K562 (cell line): Measurements from ENCODE around the gene TFCP2L1. TPM values are rescaled to one million over a fixed set of nuclear protein-coding genes. Genes with fewer than 3 reads are reported as not detected.
"Not testable (repeated sequence)": the region's sequence is repeated elsewhere in the genome, so short reads cannot be mapped to it uniquely, and the experiment has no call there.

Experiments used
- ATAC-seq: fragments of 200-7000 bp; cut with Tn5 transposase; 3 replicates; pipeline ENCODE4 v1.9.1; 2020; ENCODE audit warnings: moderate library complexity
- BruUV-seq: library from RNA; stranded (reverse); fragments of 400-500 nt; replicated peaks from 2 replicates; lab custom pipeline; 2021; lab: Mats Ljungman, UMichigan
- CTCF ChIA-PET: fragments of 300-600 bp; formaldehyde crosslinking; extraction: SDS; loops from one replicate; lab custom pipeline; 2021; ENCODE audit warnings: low intra/inter-chr PET ratio; lab: Yijun Ruan, JAX
- POLR2A ChIA-PET: fragments of 300-600, 350-650 bp; sonication (Branson Sonifier 250); formaldehyde crosslinking; extraction: SDS; loops from one replicate; lab custom pipeline; 2021; ENCODE audit warnings: antibody characterized with exemption, inconsistent platforms; lab: Yijun Ruan, JAX
- DNase-seq, 4 experiments: peaks; one replicate each; pipeline versions ENCODE4 v3.0.0 to v3.0.0-alpha.2; 2011 to 2018; ENCODE audit warnings: low spot score in 3 of 4, mixed read lengths in 3 of 4; ENCODE audit errors: extremely low read depth in 1 of 4
- FAIRE-seq: peaks from 2 replicates; lab custom pipeline; 2011; peaks lifted over from hg19 to GRCh38; lab: Jason Lieb, UNC
- H2AFZ ChIP-seq: 2 replicates; pipeline ENCODE4 v1.6.0; 2011; ENCODE audit warnings: low read depth, low read length, control low read depth, inconsistent platforms
- H3K27ac ChIP-seq: fragments of 200-600 bp; 3 replicates; pipeline ENCODE4 v1.8.0; 2011; ENCODE audit warnings: low read depth, mild to moderate bottlenecking, control low read depth, inconsistent platforms, low read length, moderate library complexity, mixed read lengths; ENCODE audit errors: extremely low read depth
- H3K27me3 ChIP-seq, 2 experiments: fragments of 300-600 bp in 1 of 2; 2 replicates in 1 of 2; 3 replicates in 1 of 2; pipeline versions ENCODE4 v1.6.0 to v1.8.0; 2011; ENCODE audit warnings: inconsistent platforms in 2 of 2, low read length in 2 of 2, mild to moderate bottlenecking in 1 of 2, mixed read lengths in 1 of 2, moderate library complexity in 1 of 2; ENCODE audit not compliant: control insufficient read depth in 2 of 2, insufficient read depth in 2 of 2
- H3K36me3 ChIP-seq: fragments of 300-600 bp; 3 replicates; pipeline ENCODE4 v1.8.0; 2011; ENCODE audit warnings: mild to moderate bottlenecking, low read length, inconsistent platforms; ENCODE audit not compliant: control insufficient read depth, insufficient read depth
- H3K4me1 ChIP-seq, 2 experiments: fragments of 200-600 bp in 1 of 2; replicated peaks in 1 of 2; 2 replicates in 1 of 2; 3 replicates in 1 of 2; pipeline versions ENCODE4 v1.5.1 to v1.8.0; 2011; ENCODE audit warnings: inconsistent platforms in 2 of 2, low read length in 2 of 2, mild to moderate bottlenecking in 1 of 2, mixed read lengths in 1 of 2, moderate library complexity in 1 of 2; ENCODE audit not compliant: control insufficient read depth in 2 of 2, insufficient read depth in 2 of 2
- H3K4me2 ChIP-seq: 2 replicates; pipeline ENCODE4 v1.6.1; 2011; ENCODE audit warnings: low read length, control low read depth, inconsistent platforms, mixed read lengths; ENCODE audit not compliant: insufficient read depth
- H3K4me3 ChIP-seq: fragments of 200-600 bp; sonication (generic), shearing (Covaris generic); 2 replicates; pipeline ENCODE4 v1.5.1; 2016; ENCODE audit warnings: control low read depth, inconsistent platforms
- H3K79me2 ChIP-seq: fragments of 200-600 bp; 3 replicates; pipeline ENCODE4 v1.8.0; 2011; ENCODE audit warnings: low read length, inconsistent platforms; ENCODE audit not compliant: control insufficient read depth, insufficient read depth
- H3K9ac ChIP-seq, 2 experiments: 2 replicates each; pipeline versions ENCODE4 v1.6.0 to v1.6.1; 2011; ENCODE audit warnings: low read depth in 2 of 2, low read length in 2 of 2, control low read depth in 1 of 2, inconsistent platforms in 1 of 2, mild to moderate bottlenecking in 1 of 2, mixed read lengths in 1 of 2; ENCODE audit not compliant: insufficient read depth in 1 of 2
- H3K9me1 ChIP-seq: one replicate; pipeline ENCODE4 v1.6.0; 2011; ENCODE audit warnings: inconsistent platforms, mild to moderate bottlenecking, low read length, moderate library complexity; ENCODE audit not compliant: control insufficient read depth, insufficient read depth
- H3K9me3 ChIP-seq: replicated peaks from 2 replicates; pipeline ENCODE4 v1.5.1; 2011; ENCODE audit warnings: low read depth, low read length, inconsistent platforms; ENCODE audit not compliant: control insufficient read depth, insufficient read depth
- H4K20me1 ChIP-seq: replicated peaks from 2 replicates; pipeline ENCODE4 v1.6.1; 2011; ENCODE audit warnings: low read length, inconsistent platforms, mixed read lengths; ENCODE audit not compliant: control insufficient read depth, insufficient read depth
- ARID2 ChIP-seq: fragments of 450-650 bp; IDR thresholded peaks from 2 replicates; pipeline ENCODE4 v1.6.1; 2017; ENCODE audit warnings: antibody characterized with exemption, mild to moderate bottlenecking
- COPS2 ChIP-seq: fragments of 450-650 bp; conservative IDR thresholded peaks from 2 replicates; pipeline ENCODE4 v1.6.1; 2016; ENCODE audit warnings: mild to moderate bottlenecking, moderate library complexity
- FIP1L1 ChIP-seq: fragments of 200-400 bp; formaldehyde crosslinking; IDR thresholded peaks from 2 replicates; pipeline ENCODE4 v1.6.1; 2018; ENCODE audit warnings: mild to moderate bottlenecking, low read depth, low read length; ENCODE audit not compliant: poor library complexity, severe bottlenecking
- HLTF ChIP-seq: fragments of 450-650 bp; IDR thresholded peaks from 2 replicates; pipeline ENCODE4 v1.6.1; 2016
- KLF10 ChIP-seq: fragments of 250-450 bp; sonication (Bioruptor Pico); IDR thresholded peaks from 2 replicates; pipeline ENCODE4 v1.6.1; 2021; ENCODE audit warnings: matching md5 sums
- MTA2 ChIP-seq: fragments of 450-650 bp; IDR thresholded peaks from 2 replicates; pipeline ENCODE4 v1.6.1; 2016; ENCODE audit warnings: low read depth
- NFYB ChIP-seq: IDR thresholded peaks from 2 replicates; pipeline ENCODE4 v1.6.1; 2011; ENCODE audit warnings: mild to moderate bottlenecking, moderate library complexity; ENCODE audit not compliant: insufficient read length; ENCODE audit errors: extremely low read depth
- NKRF ChIP-seq: fragments of 450-650 bp; IDR thresholded peaks from 2 replicates; pipeline ENCODE4 v1.6.1; 2016; ENCODE audit warnings: borderline replicate concordance
- ZNF197 ChIP-seq: fragments of 200-800 bp; sonication (Bioruptor generic); IDR thresholded peaks from 2 replicates; pipeline ENCODE4 v1.6.1; 2016; ENCODE audit warnings: low read depth, missing genetic modification characterization, missing compliant biosample characterization
- WGBS: fragments of 100-300 bp; shearing (Covaris generic); methylation state at CpG from one replicate; pipeline ENCODE4 v1.1.6; 2016; ENCODE audit warnings: low coverage, mixed read lengths; ENCODE audit not compliant: insufficient coverage; ENCODE audit errors: missing lambda C conversion rate; 5-methylcytosine and 5-hydroxymethylcytosine counted together
- in situ Hi-C: fragments of 300-500 bp; cut with MboI; formaldehyde crosslinking; loops from 4 replicates; pipeline ENCODE4 v1.15.0; 2018; ENCODE audit warnings: inconsistent platforms, mixed read lengths
- intact Hi-C: fragments of 100-400 bp; cut with micrococcal nuclease; formaldehyde crosslinking; loops from 2 replicates; pipeline ENCODE4 v1.14.2; 2022
- polyA plus RNA-seq, 8 experiments: library from polyadenylated mRNA; depleted of rRNA in 4 of 8; stranded (reverse) in 5 of 8; unstranded in 3 of 8; fragments of >200 nt; fragmentation: Nextera tagmentation in 2 of 8; fragmentation: Illumina TruSeq in 1 of 8; extraction: Ambion mirVana in 2 of 8; extraction: Trizol in 1 of 8; gene quantifications; 2 replicates each; pipeline versions ENCODE4 v1.2.1 to v1.2.3, GENCODE V29; 2011 to 2014; ENCODE audit warnings: inconsistent platforms in 1 of 8, missing spikeins in 1 of 8
- total RNA-seq, 7 experiments: library from RNA; depleted of rRNA in 6 of 7; stranded (reverse); fragments of >200 nt in 6 of 7; fragmentation: Illumina TruSeq in 2 of 7; extraction: Trizol in 2 of 7; gene quantifications; 2 replicates each; pipeline versions ENCODE4 v1.2.1 to v1.2.3, GENCODE V29; 2011 to 2021; ENCODE audit warnings: low replicate concordance in 1 of 7

TFCP2L1 gene
- total and polyA plus RNA-seq, 9 of the 15 experiments (the other 6 are each of a cell fraction or from before 2014, with no cell fraction given): 0.08 to 1.00 (median 0.42) TPM

GRCh38 chr2:121272596-121272995 lies 12.4 kb downstream of the TFCP2L1 start:
- Histone ChIP-seq H3K4me3 (no peak overlapping the region), H3K9ac (no peak overlapping the region), H2AFZ (no peak overlapping the region), H3K4me2 (no peak overlapping the region), H3K9me1 (no peaks in the 10 kb centered on the region), H3K27me3 (peaks cover 8 to 15% of the 10 kb centered on the region in 2 experiments; a peak in 3 of 5 replicates), H3K4me1 (no peaks in the 10 kb centered on the region; a peak in 1 of 5 replicates), H3K79me2 (no peaks in the 10 kb centered on the region), H3K36me3 (no peaks in the 10 kb centered on the region), H4K20me1 (no peaks in the 10 kb centered on the region), H3K9me3 (no peaks in the 10 kb centered on the region), H3K27ac (no peak overlapping the region)
- DNase-seq: no peak
- in situ Hi-C loops: no loop called here
- ATAC-seq: no peak
- intact Hi-C loops: no loop called here
- 8% methylated on average over 3 of the region's 3 CpGs for WGBS
- BruUV-seq: no TSS peak
- ChIA-PET POLR2A (no interaction called here), CTCF (no interaction called here)
- no peak for FAIRE-seq
- TF ChIP-seq COPS2 (no peak), NFYB (no peak), NKRF (no peak), ARID2 (no peak), ZNF197 (CRISPR knock-in tag) (no peak), FIP1L1 (no peak), KLF10 (CRISPR knock-in tag) (no peak), HLTF (no peak), MTA2 (no peak)

- DNase-seq, CTCF ChIA-PET, POLR2A ChIA-PET, FAIRE-seq, H3K9me1 ChIP-seq, H3K36me3 ChIP-seq, H3K4me2 ChIP-seq, H3K9ac ChIP-seq, H3K4me1 ChIP-seq, H4K20me1 ChIP-seq, H3K79me2 ChIP-seq, H3K9me3 ChIP-seq, BruUV-seq, H2AFZ ChIP-seq, intact Hi-C loops, in situ Hi-C loops, H3K27ac ChIP-seq, H3K4me3 ChIP-seq, ATAC-seq: not testable (repeated sequence)
- peaks cover 10 to 18% of the 10 kb centered on the region in 2 experiments; a peak in 3 of 5 replicates for H3K27me3 ChIP-seq
- 24% methylated on average over 7 of the region's 7 CpGs for WGBS
Observed at GRCh38 chr2:121269436-121269835, 15.6 kb downstream of the TFCP2L1 start.
